Glutamatergic neuron (in vitro differentiated cells): ENCODE measurements around the gene PATE3. TPM values are rescaled to one million over a fixed set of nuclear protein-coding genes. Genes with fewer than 3 reads are reported as not detected.

Experiments used
- DNase-seq: peaks from one replicate; pipeline ENCODE4 v3.0.0; 2022
- H3K27ac Mint-ChIP-seq: one replicate; pipeline ENCODE4 v1.8.0; 2020; ENCODE audit warnings: mild to moderate bottlenecking, mixed read lengths, inconsistent platforms; ENCODE audit not compliant: unreplicated experiment
- H3K27me3 Mint-ChIP-seq: one replicate; pipeline ENCODE4 v1.8.0; 2020; ENCODE audit warnings: mild to moderate bottlenecking, moderate library complexity, mixed read lengths, inconsistent platforms; ENCODE audit not compliant: unreplicated experiment
- H3K36me3 Mint-ChIP-seq: one replicate; pipeline ENCODE4 v1.8.0; 2020; ENCODE audit warnings: mild to moderate bottlenecking, mixed read lengths, inconsistent platforms; ENCODE audit not compliant: unreplicated experiment
- H3K4me1 Mint-ChIP-seq: one replicate; pipeline ENCODE4 v1.8.0; 2020; ENCODE audit warnings: mild to moderate bottlenecking, low read depth, mixed read lengths, inconsistent platforms; ENCODE audit not compliant: unreplicated experiment
- H3K4me3 Mint-ChIP-seq: one replicate; pipeline ENCODE4 v1.8.0; 2020; ENCODE audit warnings: mild to moderate bottlenecking, mixed read lengths, inconsistent platforms; ENCODE audit not compliant: unreplicated experiment
- H3K9me3 Mint-ChIP-seq: one replicate; pipeline ENCODE4 v1.8.0; 2020; ENCODE audit warnings: mild to moderate bottlenecking, moderate library complexity, mixed read lengths, inconsistent platforms; ENCODE audit not compliant: unreplicated experiment
- total RNA-seq: library from RNA; stranded (reverse); fragmentation: NEBNext Ultra II Directional; extraction: Animal tissue kit (Norgen Biotek cat#: 25700); gene quantifications from one replicate; pipeline ENCODE4 v1.2.1, GENCODE V29; 2021; ENCODE audit not compliant: unreplicated experiment
- TF ChIP-seq, protein P1 (sequence below): fragments of 200-600 bp; sonication (generic); IDR thresholded peaks from one replicate; pipeline ENCODE4 v1.5.0; 2021; ENCODE audit not compliant: partially characterized antibody, unreplicated experiment

The PATE3 gene
- total RNA-seq, 1 donor from 2014 or later, result not detected

DNA sequence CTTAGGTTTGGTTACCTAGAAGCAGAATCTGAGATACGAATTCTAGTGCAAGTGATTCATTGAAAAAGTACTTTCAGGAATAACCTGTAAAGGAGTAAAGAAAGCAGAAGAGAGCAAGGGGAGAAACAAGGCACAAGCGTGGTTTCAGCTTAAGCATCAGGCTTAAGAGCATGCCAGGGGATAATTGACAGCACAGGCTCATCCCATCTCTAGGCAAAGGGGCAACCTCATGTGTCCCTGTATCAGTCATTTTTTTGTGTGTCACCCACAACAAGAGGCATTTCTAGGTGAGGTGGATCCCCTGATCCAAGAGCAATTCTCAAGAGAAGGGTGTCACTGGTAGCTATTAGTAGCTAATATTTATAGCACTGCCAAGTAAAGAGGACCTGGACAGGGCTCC lies 17.3 kb upstream of the PATE3 start:
- Mint-ChIP-seq H3K27ac (no peak overlapping the region), H3K36me3 (no peaks in the 10 kb centered on the region), H3K4me1 (no peaks in the 10 kb centered on the region), H3K27me3 (no peaks in the 10 kb centered on the region), H3K9me3 (no peaks in the 10 kb centered on the region), H3K4me3 (no peak overlapping the region)
- TF ChIP-seq, protein P1, sequence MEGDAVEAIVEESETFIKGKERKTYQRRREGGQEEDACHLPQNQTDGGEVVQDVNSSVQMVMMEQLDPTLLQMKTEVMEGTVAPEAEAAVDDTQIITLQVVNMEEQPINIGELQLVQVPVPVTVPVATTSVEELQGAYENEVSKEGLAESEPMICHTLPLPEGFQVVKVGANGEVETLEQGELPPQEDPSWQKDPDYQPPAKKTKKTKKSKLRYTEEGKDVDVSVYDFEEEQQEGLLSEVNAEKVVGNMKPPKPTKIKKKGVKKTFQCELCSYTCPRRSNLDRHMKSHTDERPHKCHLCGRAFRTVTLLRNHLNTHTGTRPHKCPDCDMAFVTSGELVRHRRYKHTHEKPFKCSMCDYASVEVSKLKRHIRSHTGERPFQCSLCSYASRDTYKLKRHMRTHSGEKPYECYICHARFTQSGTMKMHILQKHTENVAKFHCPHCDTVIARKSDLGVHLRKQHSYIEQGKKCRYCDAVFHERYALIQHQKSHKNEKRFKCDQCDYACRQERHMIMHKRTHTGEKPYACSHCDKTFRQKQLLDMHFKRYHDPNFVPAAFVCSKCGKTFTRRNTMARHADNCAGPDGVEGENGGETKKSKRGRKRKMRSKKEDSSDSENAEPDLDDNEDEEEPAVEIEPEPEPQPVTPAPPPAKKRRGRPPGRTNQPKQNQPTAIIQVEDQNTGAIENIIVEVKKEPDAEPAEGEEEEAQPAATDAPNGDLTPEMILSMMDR, result no peak
- DNase-seq, result no peak

DNA sequence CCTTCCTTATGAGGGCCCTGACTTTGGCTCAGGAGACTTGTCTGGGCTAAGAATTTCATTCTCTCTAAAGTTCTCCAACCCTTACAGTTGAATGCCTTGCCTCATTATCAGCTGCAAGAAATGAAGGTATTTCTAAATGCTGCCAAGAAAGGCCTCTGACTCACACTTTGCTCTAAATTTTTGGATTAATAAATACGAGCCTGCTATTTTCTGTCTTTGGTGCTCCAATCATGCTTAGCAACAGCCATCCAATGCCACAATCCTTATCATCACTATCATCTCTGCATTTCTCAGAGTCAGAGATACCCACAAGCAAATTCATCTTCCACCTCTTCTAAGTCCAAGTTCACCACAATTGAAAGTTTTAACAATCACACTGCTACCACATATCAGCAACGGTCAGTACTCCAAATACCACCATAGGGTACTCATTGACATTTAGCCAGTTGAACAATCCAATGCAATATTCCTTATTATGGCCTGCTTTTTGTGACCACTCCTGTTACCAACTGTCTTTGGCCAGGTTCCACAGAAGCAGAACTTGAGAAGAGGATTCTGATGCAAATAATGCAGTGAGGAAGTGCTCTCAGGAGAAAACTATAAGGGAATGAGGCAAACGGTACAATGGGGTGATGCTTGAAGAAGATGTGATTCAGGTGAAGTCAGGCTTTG lies 15.0 kb upstream of the PATE3 start:
- TF ChIP-seq, protein P1, result no peak
- H3K27me3 Mint-ChIP-seq, result peaks cover 2% of the 10 kb centered on the region
- no peak overlapping the region for H3K4me3 Mint-ChIP-seq
- no peaks in the 10 kb centered on the region for H3K9me3 Mint-ChIP-seq
- no peak for DNase-seq
- no peak overlapping the region for H3K27ac Mint-ChIP-seq
- no peaks in the 10 kb centered on the region for H3K4me1 Mint-ChIP-seq
- H3K36me3 Mint-ChIP-seq, result no peaks in the 10 kb centered on the region

DNA sequence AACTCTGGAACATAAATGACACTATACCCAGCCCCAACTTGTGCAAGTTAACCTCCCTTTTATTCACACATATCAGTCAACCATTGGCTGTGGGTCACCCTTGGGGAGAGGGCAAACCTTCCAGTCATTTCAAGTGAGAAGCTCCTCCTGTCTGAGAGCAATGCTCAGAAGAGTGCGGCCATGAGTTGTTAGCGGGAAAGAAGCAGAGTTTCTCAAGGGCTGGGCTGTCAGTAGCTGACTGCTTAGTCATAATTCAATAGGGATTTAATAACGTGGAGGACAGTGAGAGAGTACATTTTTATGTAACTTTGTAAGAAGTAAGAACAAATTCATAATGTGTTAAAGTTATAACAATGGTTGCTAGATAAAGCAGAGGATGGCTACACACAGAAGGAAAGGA lies 14.4 kb upstream of the PATE3 start:
- H3K4me3 Mint-ChIP-seq, result no peak overlapping the region
- H3K36me3 Mint-ChIP-seq, result no peaks in the 10 kb centered on the region
- no peak for DNase-seq
- TF ChIP-seq, protein P1, result no peak
- no peak overlapping the region for H3K27ac Mint-ChIP-seq
- no peaks in the 10 kb centered on the region for H3K4me1 Mint-ChIP-seq
- no peaks in the 10 kb centered on the region for H3K9me3 Mint-ChIP-seq
- H3K27me3 Mint-ChIP-seq, result peaks cover 2% of the 10 kb centered on the region

DNA sequence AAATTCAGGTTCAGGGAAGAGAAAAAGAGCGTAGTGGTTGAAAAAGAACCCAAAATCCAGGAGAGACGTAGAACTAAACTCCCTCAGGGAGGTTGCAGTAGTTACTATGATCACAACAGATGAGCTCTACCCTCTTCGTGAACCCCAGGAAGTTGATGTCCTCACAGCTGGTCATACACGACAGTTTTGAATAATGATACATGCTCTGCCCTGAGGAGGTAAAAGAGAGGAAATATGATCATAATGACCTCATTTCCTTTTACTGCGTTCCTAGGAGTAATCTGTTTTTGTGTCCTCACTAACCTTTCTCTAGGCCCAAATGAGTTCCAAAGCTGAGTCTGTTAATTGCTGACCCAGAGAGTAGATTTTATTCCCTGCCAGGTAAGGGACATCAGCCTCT lies 10.6 kb upstream of the PATE3 start:
- H3K4me1 Mint-ChIP-seq, result no peaks in the 10 kb centered on the region
- peaks cover 5% of the 10 kb centered on the region for H3K9me3 Mint-ChIP-seq

DNA sequence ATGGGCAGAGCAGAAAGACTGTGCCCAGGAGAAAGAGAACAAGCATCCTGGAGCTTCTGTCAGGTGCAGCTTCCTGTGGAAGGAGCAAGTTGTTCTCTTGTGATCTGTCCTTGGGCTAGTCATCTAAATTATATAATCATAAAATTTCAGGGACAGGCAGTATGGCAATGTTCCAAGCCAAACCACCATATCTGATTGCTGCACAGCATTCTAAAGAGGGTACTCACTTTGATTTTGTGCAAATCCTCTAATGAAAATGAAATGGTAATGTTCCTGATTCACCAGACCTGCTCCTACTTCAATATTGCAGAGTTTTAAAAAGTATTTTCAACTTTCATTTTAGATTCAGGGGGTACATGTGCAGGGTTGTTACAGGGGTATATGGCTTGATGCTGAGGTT lies 9.2 kb upstream of the PATE3 start, which contains the start of gene PATE2:
Gene PATE2 (minus strand): TSS at position 101 of the 400 bp plus-strand sequence. CDS start 55 bp downstream, at position 46.
- H3K27me3 Mint-ChIP-seq, result peaks cover 4% of the 10 kb centered on the region
- TF ChIP-seq, protein P1, result no peak
- no peak for DNase-seq
- H3K9me3 Mint-ChIP-seq, result peaks cover 5% of the 10 kb centered on the region
- no peaks in the 10 kb centered on the region for H3K36me3 Mint-ChIP-seq
- H3K4me1 Mint-ChIP-seq, result no peaks in the 10 kb centered on the region
- no peak within 1 kb of the TSS for H3K4me3 Mint-ChIP-seq
- H3K27ac Mint-ChIP-seq, result no peak within 1 kb of the TSS

More for the DNA sequence above, 10.6 kb upstream of the PATE3 start:
- no peak for DNase-seq
- no peak overlapping the region for H3K4me3 Mint-ChIP-seq
- H3K27me3 Mint-ChIP-seq, result peaks cover 4% of the 10 kb centered on the region
- no peaks in the 10 kb centered on the region for H3K36me3 Mint-ChIP-seq
- no peak overlapping the region for H3K27ac Mint-ChIP-seq
- TF ChIP-seq, protein P1, result no peak
